Measurements from ENCODE around the gene DGCR6.
"Not testable (repeated sequence)": the region's sequence is repeated elsewhere in the genome, so short reads cannot be mapped to it uniquely, and the experiment has no call there.

- not testable (repeated sequence) for TF ChIP-seq EP300, CTCF, POLR2A, POLR2AphosphoS5 (IDR thresholded peaks at IDR 0.05)
These were observed 6.3 kb downstream of the DGCR6 start for GRCh38 chr22:18912264-18912946.
